ENCODE data around the gene HNRNPCL1.
"Not testable (repeated sequence)": the region's sequence is repeated elsewhere in the genome, so short reads cannot be mapped to it uniquely, and the experiment has no call there.

DNA sequence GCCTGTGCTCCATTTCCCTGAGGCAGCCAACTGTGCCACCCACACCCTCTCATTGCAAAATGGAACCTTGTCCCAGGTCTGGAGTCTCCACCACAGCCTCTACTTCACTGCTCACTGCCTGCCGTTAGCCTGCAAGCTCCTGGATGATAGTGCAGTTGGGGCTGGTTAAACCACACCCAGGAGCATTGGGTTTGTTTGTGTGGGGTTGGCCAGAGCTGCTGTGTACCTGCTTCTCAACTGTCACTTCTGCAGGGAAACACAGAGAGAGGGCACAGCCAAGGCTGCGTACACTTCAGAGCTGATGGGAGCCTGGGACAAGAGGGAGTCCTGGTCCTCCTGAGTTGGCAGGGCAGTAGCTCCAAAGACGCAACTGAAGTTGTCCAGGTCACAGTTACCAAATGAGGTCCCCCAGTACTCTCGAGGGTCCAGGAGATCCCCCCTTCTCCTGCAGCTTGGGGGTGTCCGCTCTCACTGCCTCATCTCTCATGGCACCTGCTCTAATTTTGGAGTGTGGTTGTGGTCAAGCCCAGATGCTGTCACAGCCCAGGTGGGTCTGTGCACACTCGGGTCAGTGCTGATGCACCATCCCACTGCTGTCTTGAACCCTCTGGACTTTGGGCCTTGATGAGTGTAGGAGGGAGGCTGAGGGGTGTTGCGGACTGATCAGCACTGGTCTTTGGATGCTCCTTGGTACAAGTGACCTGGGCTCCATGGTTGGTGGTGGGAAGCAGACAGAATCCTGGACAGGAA lies 14.8 kb upstream of the HNRNPCL1 start:
- TF ChIP-seq EZH2phosphoT487 (IDR thresholded peaks at IDR 0.05; ENCODE audit: low read length); EZH2 (optimal IDR thresholded peaks at IDR 0.05; ENCODE audit: low read depth, low read length): not testable (repeated sequence)
- TF ChIP-seq, protein P1, sequence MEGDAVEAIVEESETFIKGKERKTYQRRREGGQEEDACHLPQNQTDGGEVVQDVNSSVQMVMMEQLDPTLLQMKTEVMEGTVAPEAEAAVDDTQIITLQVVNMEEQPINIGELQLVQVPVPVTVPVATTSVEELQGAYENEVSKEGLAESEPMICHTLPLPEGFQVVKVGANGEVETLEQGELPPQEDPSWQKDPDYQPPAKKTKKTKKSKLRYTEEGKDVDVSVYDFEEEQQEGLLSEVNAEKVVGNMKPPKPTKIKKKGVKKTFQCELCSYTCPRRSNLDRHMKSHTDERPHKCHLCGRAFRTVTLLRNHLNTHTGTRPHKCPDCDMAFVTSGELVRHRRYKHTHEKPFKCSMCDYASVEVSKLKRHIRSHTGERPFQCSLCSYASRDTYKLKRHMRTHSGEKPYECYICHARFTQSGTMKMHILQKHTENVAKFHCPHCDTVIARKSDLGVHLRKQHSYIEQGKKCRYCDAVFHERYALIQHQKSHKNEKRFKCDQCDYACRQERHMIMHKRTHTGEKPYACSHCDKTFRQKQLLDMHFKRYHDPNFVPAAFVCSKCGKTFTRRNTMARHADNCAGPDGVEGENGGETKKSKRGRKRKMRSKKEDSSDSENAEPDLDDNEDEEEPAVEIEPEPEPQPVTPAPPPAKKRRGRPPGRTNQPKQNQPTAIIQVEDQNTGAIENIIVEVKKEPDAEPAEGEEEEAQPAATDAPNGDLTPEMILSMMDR (IDR thresholded peaks at IDR 0.05; ENCODE audit: low read length) = not testable (repeated sequence)
